Measurements from ENCODE around the gene MYL3. TPM values are rescaled to one million over a fixed set of nuclear protein-coding genes. Genes with fewer than 3 reads are reported as not detected.

MYL3 gene
- total RNA-seq, 3 donors from 2014 or later (not counting 1 experiment from before 2014, with no cell fraction given), result not detected

DNA sequence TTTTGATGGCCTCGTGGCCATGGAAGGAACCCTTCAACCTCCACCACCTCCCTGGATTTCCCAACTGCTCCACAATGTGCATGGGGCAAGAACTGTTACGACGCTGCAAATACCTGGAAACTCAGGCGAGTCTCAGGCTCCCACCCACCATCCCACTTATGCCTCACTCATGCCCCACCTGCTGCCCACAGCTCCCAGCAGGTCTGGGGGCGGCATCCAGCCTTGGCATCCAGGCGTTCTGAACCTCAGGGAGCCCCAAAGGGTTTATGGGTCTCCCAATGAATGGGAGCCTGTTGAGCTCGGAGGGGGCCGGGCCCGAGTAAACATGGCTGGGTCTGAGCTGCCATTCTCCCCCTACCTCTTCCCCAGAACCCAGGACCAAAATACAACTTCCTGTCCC, 12.3 kb upstream of the MYL3 start:
- TF ChIP-seq, protein P1, sequence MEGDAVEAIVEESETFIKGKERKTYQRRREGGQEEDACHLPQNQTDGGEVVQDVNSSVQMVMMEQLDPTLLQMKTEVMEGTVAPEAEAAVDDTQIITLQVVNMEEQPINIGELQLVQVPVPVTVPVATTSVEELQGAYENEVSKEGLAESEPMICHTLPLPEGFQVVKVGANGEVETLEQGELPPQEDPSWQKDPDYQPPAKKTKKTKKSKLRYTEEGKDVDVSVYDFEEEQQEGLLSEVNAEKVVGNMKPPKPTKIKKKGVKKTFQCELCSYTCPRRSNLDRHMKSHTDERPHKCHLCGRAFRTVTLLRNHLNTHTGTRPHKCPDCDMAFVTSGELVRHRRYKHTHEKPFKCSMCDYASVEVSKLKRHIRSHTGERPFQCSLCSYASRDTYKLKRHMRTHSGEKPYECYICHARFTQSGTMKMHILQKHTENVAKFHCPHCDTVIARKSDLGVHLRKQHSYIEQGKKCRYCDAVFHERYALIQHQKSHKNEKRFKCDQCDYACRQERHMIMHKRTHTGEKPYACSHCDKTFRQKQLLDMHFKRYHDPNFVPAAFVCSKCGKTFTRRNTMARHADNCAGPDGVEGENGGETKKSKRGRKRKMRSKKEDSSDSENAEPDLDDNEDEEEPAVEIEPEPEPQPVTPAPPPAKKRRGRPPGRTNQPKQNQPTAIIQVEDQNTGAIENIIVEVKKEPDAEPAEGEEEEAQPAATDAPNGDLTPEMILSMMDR (IDR thresholded peaks at IDR 0.05), result no peak
- Mint-ChIP-seq H3K9me3 (no peaks in the 10 kb centered on the region), H3K36me3 (no peaks in the 10 kb centered on the region), H3K27ac (no peak overlapping the region), H3K4me3 (no peak overlapping the region), H3K4me1 (peaks cover 17 to 25% of the 10 kb centered on the region in 2 donors), H3K27me3 (ENCODE audit: low read depth in 2 of 2) (peaks cover 9 to 11% of the 10 kb centered on the region in 2 donors)
- ATAC-seq (no peak), DNase-seq (no peak)
- no peak overlapping the region for H3K4me3 ChIP-seq (ENCODE audit: low read length)
- 87% methylated on average over 9 of the region's 9 CpGs for WGBS (ENCODE audit: insufficient coverage)
- intact Hi-C loops (cut with micrococcal nuclease), result no loop called here
- H3K9me3 ChIP-seq (ENCODE audit: control insufficient read depth, insufficient read depth, low read length), result no peaks in the 10 kb centered on the region
- H3K27ac ChIP-seq (ENCODE audit: low read length), result no peak overlapping the region
- H3K27me3 ChIP-seq (ENCODE audit: control insufficient read depth, insufficient read depth, low read length), result peaks cover 6% of the 10 kb centered on the region
- H3K36me3 ChIP-seq (ENCODE audit: control insufficient read depth, insufficient read depth, low read length), result no peaks in the 10 kb centered on the region
- H3K4me1 ChIP-seq (ENCODE audit: control insufficient read depth, insufficient read depth, low read length), result peaks cover 14% of the 10 kb centered on the region

GRCh38 chr3:46874430-46874829, 11.2 kb upstream of the MYL3 start:
- Histone ChIP-seq H3K27me3 (ENCODE audit: control insufficient read depth, insufficient read depth, low read length) (peaks cover 3% of the 10 kb centered on the region), H3K27ac (ENCODE audit: low read length) (no peak overlapping the region), H3K36me3 (ENCODE audit: control insufficient read depth, insufficient read depth, low read length) (no peaks in the 10 kb centered on the region), H3K4me1 (ENCODE audit: control insufficient read depth, insufficient read depth, low read length) (peaks cover 14% of the 10 kb centered on the region), H3K4me3 (ENCODE audit: low read length) (no peak overlapping the region), H3K9me3 (ENCODE audit: control insufficient read depth, insufficient read depth, low read length) (no peaks in the 10 kb centered on the region)
- WGBS (ENCODE audit: insufficient coverage), result 17% methylated on average over 17 of the region's 18 CpGs
- no peak for ATAC-seq
- H3K36me3 Mint-ChIP-seq, result no peaks in the 10 kb centered on the region
- no peaks in the 10 kb centered on the region for H3K9me3 Mint-ChIP-seq
- H3K27ac Mint-ChIP-seq, result no peak overlapping the region
- TF ChIP-seq, protein P1 (IDR thresholded peaks at IDR 0.05), result no peak
- peaks cover 0 to 3% of the 10 kb centered on the region in 2 donors for H3K27me3 Mint-ChIP-seq (ENCODE audit: low read depth in 2 of 2)
- peaks cover 10 to 15% of the 10 kb centered on the region in 2 donors for H3K4me1 Mint-ChIP-seq
- H3K4me3 Mint-ChIP-seq, result no peak overlapping the region
- no peak for DNase-seq
- intact Hi-C loops (cut with micrococcal nuclease), result no loop called here

- TF ChIP-seq, protein P1 (IDR thresholded peaks at IDR 0.05), result no peak
- DNase-seq, result no peak
- 54% methylated on average over 5 of the region's 5 CpGs for WGBS (ENCODE audit: insufficient coverage)
- H3K4me3 ChIP-seq (ENCODE audit: low read length), result no peak overlapping the region
- no peak overlapping the region for H3K4me3 Mint-ChIP-seq
- H3K27me3 Mint-ChIP-seq (ENCODE audit: low read depth in 2 of 2), result peaks cover 0 to 3% of the 10 kb centered on the region in 2 donors
- no peaks in the 10 kb centered on the region for H3K36me3 ChIP-seq (ENCODE audit: control insufficient read depth, insufficient read depth, low read length)
- peaks cover 3% of the 10 kb centered on the region for H3K27me3 ChIP-seq (ENCODE audit: control insufficient read depth, insufficient read depth, low read length)
- no peaks in the 10 kb centered on the region for H3K9me3 ChIP-seq (ENCODE audit: control insufficient read depth, insufficient read depth, low read length)
- no peak overlapping the region for H3K27ac ChIP-seq (ENCODE audit: low read length)
- peaks cover under 1 to 6% of the 10 kb centered on the region in 2 donors for H3K4me1 Mint-ChIP-seq
- intact Hi-C loops (cut with micrococcal nuclease), result no loop called here
- H3K36me3 Mint-ChIP-seq, result no peaks in the 10 kb centered on the region
- peaks cover 8% of the 10 kb centered on the region for H3K4me1 ChIP-seq (ENCODE audit: control insufficient read depth, insufficient read depth, low read length)
- H3K9me3 Mint-ChIP-seq, result no peaks in the 10 kb centered on the region
- H3K27ac Mint-ChIP-seq, result no peak overlapping the region
- no peak for ATAC-seq
Observed at GRCh38 chr3:46873521-46873920, 10.3 kb upstream of the MYL3 start.

DNA sequence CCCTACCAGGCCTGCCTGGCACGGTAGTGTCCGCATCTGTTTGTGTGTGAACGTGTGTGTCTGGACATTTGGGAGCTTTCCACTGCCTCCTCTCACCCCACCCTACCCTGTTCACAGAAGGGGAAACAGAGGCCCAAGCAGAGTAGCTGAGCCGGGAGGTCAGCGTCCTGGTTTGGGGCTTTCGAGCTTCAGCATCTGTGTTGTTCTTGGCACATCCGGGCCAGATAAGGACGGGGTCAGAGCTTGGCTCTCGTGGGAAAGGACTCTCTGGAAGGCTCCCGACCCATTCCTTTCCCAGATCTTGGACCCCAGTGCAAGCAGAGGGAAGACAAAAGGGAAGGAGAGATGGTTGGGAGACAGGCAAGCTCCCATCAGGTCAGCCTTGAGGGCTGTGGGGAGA, 8.0 kb upstream of the MYL3 start:
- H3K9me3 ChIP-seq (ENCODE audit: control insufficient read depth, insufficient read depth, low read length), result no peaks in the 10 kb centered on the region
- H3K4me1 ChIP-seq (ENCODE audit: control insufficient read depth, insufficient read depth, low read length), result no peaks in the 10 kb centered on the region
- Mint-ChIP-seq H3K36me3 (no peaks in the 10 kb centered on the region), H3K27me3 (ENCODE audit: low read depth in 2 of 2) (peaks cover 0 to 3% of the 10 kb centered on the region in 2 donors), H3K4me3 (no peak overlapping the region), H3K27ac (no peak overlapping the region), H3K9me3 (no peaks in the 10 kb centered on the region), H3K4me1 (no peaks in the 10 kb centered on the region)
- H3K27me3 ChIP-seq (ENCODE audit: control insufficient read depth, insufficient read depth, low read length), result peaks cover 3% of the 10 kb centered on the region
- TF ChIP-seq, protein P1 (IDR thresholded peaks at IDR 0.05), result no peak
- DNase-seq (no peak), ATAC-seq (no peak)
- H3K36me3 ChIP-seq (ENCODE audit: control insufficient read depth, insufficient read depth, low read length), result no peaks in the 10 kb centered on the region
- H3K27ac ChIP-seq (ENCODE audit: low read length), result no peak overlapping the region
- WGBS (ENCODE audit: insufficient coverage), result 92% methylated on average over 10 of the region's 10 CpGs
- intact Hi-C loops (cut with micrococcal nuclease), result no loop called here
- H3K4me3 ChIP-seq (ENCODE audit: low read length), result no peak overlapping the region

All from natural killer cell (primary cell).